Cardiac muscle cell (in vitro differentiated cells and primary cell): ENCODE measurements around the gene TM7SF2. TPM values are rescaled to one million over a fixed set of nuclear protein-coding genes. Genes with fewer than 3 reads are reported as not detected.

Source experiments
- DNase-seq, 2 donors: peaks; one replicate each; pipeline versions ENCODE4 v3.0.0 to v3.0.0-alpha.2; 2010 to 2017; ENCODE audit warnings: low read depth in 1 of 2, low spot score in 1 of 2
- H3K27ac ChIP-seq: fragments of 200-600 bp; sonication (generic); 2 replicates; pipeline ENCODE4 v1.5.1; 2016
- H3K27me3 ChIP-seq: fragments of 200-600 bp; sonication (generic); 2 replicates; pipeline ENCODE4 v1.6.0; 2016; ENCODE audit warnings: control low read depth
- H3K36me3 ChIP-seq: fragments of 200-600 bp; sonication (generic); 2 replicates; pipeline ENCODE4 v1.5.1; 2016; ENCODE audit warnings: control low read depth
- H3K4me1 ChIP-seq: fragments of 200-600 bp; sonication (generic); 2 replicates; pipeline ENCODE4 v1.8.1; 2017; ENCODE audit warnings: low read depth, mild to moderate bottlenecking, mixed run types
- H3K4me3 ChIP-seq: fragments of 200-600 bp; sonication (generic); 2 replicates; pipeline ENCODE4 v1.5.1; 2016; ENCODE audit warnings: mild to moderate bottlenecking
- H3K9me3 ChIP-seq: fragments of 200-600 bp; sonication (generic); 2 replicates; pipeline ENCODE4 v1.5.1; 2017; ENCODE audit warnings: low read depth, mild to moderate bottlenecking, control low read depth
- CTCF ChIP-seq: IDR thresholded peaks from 2 replicates; pipeline ENCODE4 v1.5.1; 2012; ENCODE audit warnings: low read depth, mild to moderate bottlenecking, low read length
- polyA plus RNA-seq: library from polyadenylated mRNA; unstranded; fragments of >200 nt; fragmentation: Nextera tagmentation; extraction: Ambion mirVana; gene quantifications from 2 replicates; pipeline ENCODE4 v1.2.1, GENCODE V29; 2016
- total RNA-seq: library from RNA; depleted of rRNA; stranded (reverse); fragments of >200 nt; gene quantifications from 2 replicates; pipeline ENCODE4 v1.2.3, GENCODE V29; 2016

TM7SF2 gene
- total and polyA plus RNA-seq, 2 experiments from 2014 or later, result 186 to 277 TPM

- Histone ChIP-seq H3K36me3 (peaks cover 11% of the 10 kb centered on the region), H3K4me3 (no peak overlapping the region)
- DNase-seq, result no peak
Observed at GRCh38 chr11:65089621-65090020, 22.1 kb upstream of the TM7SF2 start.

DNA sequence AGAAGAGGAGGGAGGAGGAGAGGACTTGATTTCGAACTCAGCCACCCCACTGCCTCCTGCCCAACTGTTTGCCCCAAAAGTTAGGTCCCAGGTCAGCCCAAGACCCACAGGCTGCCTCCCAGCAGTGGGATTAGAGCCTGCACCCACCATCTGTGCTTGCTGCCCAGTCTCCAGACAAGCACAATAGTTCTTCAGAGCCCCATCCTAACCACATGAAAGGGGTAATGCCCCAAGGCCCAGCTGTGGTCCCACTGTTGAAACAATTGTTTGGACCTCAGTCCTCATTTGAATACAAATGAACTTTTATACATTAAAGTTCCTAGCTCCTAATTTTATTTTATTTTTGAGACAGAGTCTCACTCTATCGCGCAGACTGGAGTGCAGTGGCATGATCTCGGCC, 21.0 kb upstream of the TM7SF2 start:
- H3K9me3 ChIP-seq, result no peaks in the 10 kb centered on the region
- TF ChIP-seq CTCF, result no peak
- peaks cover 7% of the 10 kb centered on the region for H3K36me3 ChIP-seq
- no peaks in the 10 kb centered on the region for H3K4me1 ChIP-seq
- no peak overlapping the region for H3K4me3 ChIP-seq
- H3K27me3 ChIP-seq, result no peaks in the 10 kb centered on the region
- DNase-seq, result no peak
- H3K27ac ChIP-seq, result no peak overlapping the region

More at GRCh38 chr11:65089621-65090020, 22.1 kb upstream of the TM7SF2 start:
- Histone ChIP-seq H3K27ac (no peak overlapping the region), H3K27me3 (no peaks in the 10 kb centered on the region), H3K4me1 (no peaks in the 10 kb centered on the region), H3K9me3 (no peaks in the 10 kb centered on the region)
- TF ChIP-seq CTCF, result no peak

DNA sequence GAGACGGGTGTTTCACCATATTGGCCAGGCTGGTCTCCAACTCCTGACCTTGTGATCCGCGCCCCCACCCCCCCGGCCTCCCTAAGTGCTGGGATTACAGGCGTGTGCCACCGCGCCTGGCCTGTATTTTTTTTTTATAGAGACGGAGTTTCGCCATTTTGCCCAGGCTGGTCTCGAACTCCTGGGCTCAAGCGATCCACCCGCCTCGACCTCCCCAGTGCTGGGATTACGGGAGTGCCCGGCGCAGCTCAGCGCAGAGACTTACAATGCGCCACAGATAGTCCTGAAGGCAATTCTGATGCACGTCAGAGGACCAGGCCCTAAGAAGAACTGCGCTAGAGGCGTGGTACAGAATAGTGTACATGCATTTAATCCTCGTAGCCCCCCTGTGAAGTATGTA, 16.2 kb upstream of the TM7SF2 start:
- H3K4me1 ChIP-seq, result peaks cover 5% of the 10 kb centered on the region
- DNase-seq, result no peak
- no peaks in the 10 kb centered on the region for H3K9me3 ChIP-seq
- H3K27ac ChIP-seq, result peak overlapping the region; percentile 90
- no peak for TF ChIP-seq CTCF
- H3K27me3 ChIP-seq, result no peaks in the 10 kb centered on the region
- peaks cover 4% of the 10 kb centered on the region for H3K36me3 ChIP-seq
- no peak overlapping the region for H3K4me3 ChIP-seq

DNA sequence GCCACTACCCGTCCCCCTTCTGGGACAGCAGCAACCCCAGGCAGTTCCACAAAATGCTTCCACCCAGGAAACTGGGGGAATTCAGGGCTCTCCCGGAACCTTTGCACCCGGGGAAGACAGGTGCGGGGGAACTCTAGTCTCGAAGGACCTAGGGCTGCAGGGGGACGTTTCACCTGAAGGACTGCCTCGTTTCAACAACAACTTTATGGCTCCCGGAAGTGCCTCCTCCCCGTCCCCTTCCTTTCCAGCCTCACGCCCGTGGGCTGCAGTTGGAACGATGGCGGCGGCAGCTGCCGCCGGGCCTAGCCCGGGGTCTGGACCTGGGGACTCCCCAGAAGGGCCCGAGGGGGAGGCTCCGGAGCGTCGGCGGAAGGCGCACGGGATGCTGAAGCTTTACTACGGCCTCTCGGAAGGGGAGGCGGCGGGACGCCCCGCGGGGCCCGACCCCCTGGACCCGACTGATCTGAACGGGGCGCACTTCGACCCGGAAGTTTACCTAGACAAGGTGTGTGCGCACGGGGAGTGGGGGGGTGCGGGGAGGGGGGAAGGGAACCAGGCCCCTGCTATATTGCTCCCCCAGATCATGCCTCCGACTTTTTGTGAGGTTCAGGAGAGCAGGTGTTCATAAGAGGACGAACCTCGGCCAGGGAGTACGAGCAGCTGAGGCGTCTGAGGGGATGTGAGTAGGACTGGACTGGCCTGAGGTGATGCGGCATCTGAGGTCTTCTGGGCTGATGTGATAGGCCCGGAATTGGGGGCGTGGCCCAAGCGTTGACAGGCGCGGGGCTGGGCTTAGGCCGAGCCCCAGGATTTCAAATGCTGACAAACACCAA, 15.5 kb upstream of the TM7SF2 start, which contains the start of gene VPS51:
Gene VPS51, plus strand, starts transcription at position 241 of the 833 bp plus-strand sequence. Its CDS starts 37 bp downstream, at position 278.
- Histone ChIP-seq H3K4me3 (peak within 1 kb of the TSS; percentile 91), H3K27ac (peak within 1 kb of the TSS; percentile 90), H3K27me3 (no peaks in the 10 kb centered on the region), H3K4me1 (peaks cover 5% of the 10 kb centered on the region), H3K36me3 (peaks cover 4% of the 10 kb centered on the region), H3K9me3 (no peaks in the 10 kb centered on the region)
- TF ChIP-seq CTCF, result no peak
- DNase-seq, result peak; percentile 95

- no peak for TF ChIP-seq CTCF
- H3K27ac ChIP-seq, result peak overlapping the region; percentile 90
- H3K4me3 ChIP-seq, result peak overlapping the region; percentile 91
- H3K4me1 ChIP-seq, result peaks cover 5% of the 10 kb centered on the region
- H3K27me3 ChIP-seq, result no peaks in the 10 kb centered on the region
- H3K36me3 ChIP-seq, result peaks cover 4% of the 10 kb centered on the region
- no peak for DNase-seq
- no peaks in the 10 kb centered on the region for H3K9me3 ChIP-seq
Observed at GRCh38 chr11:65096926-65097325, 14.7 kb upstream of the TM7SF2 start.
